ENCODE results near the gene TNNI3. TPM values are rescaled to one million over a fixed set of nuclear protein-coding genes. Genes with fewer than 3 reads are reported as not detected.

Gene TNNI3
- total and polyA plus RNA-seq, 9 of the 15 experiments (the other 6 are each of a cell fraction or from before 2014, with no cell fraction given): 4.7 to 158 (median 42.0) TPM

- Histone ChIP-seq H3K4me3 (no peak overlapping the region), H3K4me1 (replicated peaks in 1 of 2; ENCODE audit: control insufficient read depth in 2 of 2, insufficient read depth in 2 of 2, low read length in 2 of 2) (no peaks in the 10 kb centered on the region), H3K9me3 (replicated peaks; ENCODE audit: control insufficient read depth, insufficient read depth, low read depth, low read length) (no peaks in the 10 kb centered on the region), H3K4me2 (ENCODE audit: insufficient read depth, low read length) (no peak overlapping the region), H3K36me3 (ENCODE audit: control insufficient read depth, insufficient read depth, low read length) (peaks cover 80% of the 10 kb centered on the region), H2AFZ (ENCODE audit: low read depth, low read length) (no peak overlapping the region), H3K27me3 (ENCODE audit: control insufficient read depth in 2 of 2, insufficient read depth in 2 of 2, low read length in 2 of 2) (no peaks in the 10 kb centered on the region), H3K27ac (ENCODE audit: extremely low read depth, low read depth, low read length) (no peak overlapping the region), H4K20me1 (replicated peaks; ENCODE audit: control insufficient read depth, insufficient read depth, low read length) (no peaks in the 10 kb centered on the region), H3K9ac (ENCODE audit: insufficient read depth in 1 of 2, low read depth in 2 of 2, low read length in 2 of 2) (no peak overlapping the region), H3K9me1 (ENCODE audit: control insufficient read depth, insufficient read depth, low read length) (no peaks in the 10 kb centered on the region), H3K79me2 (ENCODE audit: control insufficient read depth, insufficient read depth, low read length) (no peaks in the 10 kb centered on the region)
- no peak for DNase-seq (ENCODE audit: extremely low read depth in 1 of 4, low spot score in 3 of 4)
- BruUV-seq (replicated peaks): no TSS peak
- TF ChIP-seq REST (IDR thresholded peaks at IDR 0.05; ENCODE audit: borderline replicate concordance): peak; percentile 75
- TF ChIP-seq REST (CRISPR knock-in tag; IDR thresholded peaks at IDR 0.05; ENCODE audit: low read depth): no peak
- no peak for TF ChIP-seq CREB3 (tag; conservative IDR thresholded peaks at IDR 0.05; ENCODE audit: low read depth)
- no peak for TF ChIP-seq PTBP1 (IDR thresholded peaks at IDR 0.05; ENCODE audit: low read depth, low read length)
- TF ChIP-seq POLR2G (IDR thresholded peaks at IDR 0.05; ENCODE audit: low read depth, low read length): no peak
- no peak for TF ChIP-seq NFXL1 (CRISPR knock-in tag; IDR thresholded peaks at IDR 0.05)
- no peak for TF ChIP-seq FOXK2 (conservative IDR thresholded peaks at IDR 0.05 in 1 of 2, IDR thresholded peaks at IDR 0.05 in 1 of 2; ENCODE audit: low read depth in 2 of 2)
- no peak for TF ChIP-seq NCOA6 (IDR thresholded peaks at IDR 0.05)
- in situ Hi-C loops (cut with MboI) (no loop called here), intact Hi-C loops (cut with micrococcal nuclease) (no loop called here)
- FAIRE-seq: no peak
- WGBS (ENCODE audit: insufficient coverage, low coverage, missing lambda C conversion rate): 83% methylated on average over 4 of the region's 5 CpGs
- POLR2A ChIA-PET: interaction anchor here (0.7 to 2.0 kb wide), 4 partner anchors 8 to 207 kb away, joined by 3 to 9 read pairs (median 4); partner anchors contain the start of gene PTPRH
- no peak for ATAC-seq
- CTCF ChIA-PET (ENCODE audit: low intra/inter-chr PET ratio): no interaction called here
These were observed 41.1 kb upstream of the TNNI3 start for GRCh38 chr19:55198651-55199050.
